HG03378 (cell line): ENCODE measurements around the gene KLF16.

ENCODE experiments used
- ATAC-seq: cut with Tn5 transposase; IDR thresholded peaks from one replicate; pipeline ENCODE4 v1.9.1; 2021; ENCODE audit warnings: mild to moderate bottlenecking, moderate library complexity; ENCODE audit not compliant: unreplicated experiment

KLF16 gene

GRCh38 chr19:1825909-1826556, 37.3 kb downstream of the KLF16 start:
- ATAC-seq, result no peak

- ATAC-seq, result no peak
Measured at GRCh38 chr19:1824252-1824622, 39.1 kb downstream of the KLF16 start.

- ATAC-seq, result no peak
Measured at GRCh38 chr19:1823539-1824251, 39.7 kb downstream of the KLF16 start.

- no peak for ATAC-seq
Measured at GRCh38 chr19:1823020-1823419, 40.4 kb downstream of the KLF16 start.

- ATAC-seq, result no peak
Measured at GRCh38 chr19:1822210-1822609, 41.2 kb downstream of the KLF16 start.

GRCh38 chr19:1819341-1820255, 43.8 kb downstream of the KLF16 start:
- no peak for ATAC-seq

- no peak for ATAC-seq
Measured at GRCh38 chr19:1818549-1819195, 44.7 kb downstream of the KLF16 start.

GRCh38 chr19:1817553-1818179, 45.7 kb downstream of the KLF16 start:
- no peak for ATAC-seq

- no peak for ATAC-seq
Measured at GRCh38 chr19:1816530-1817298, 46.7 kb downstream of the KLF16 start.

GRCh38 chr19:1815605-1816529, 47.5 kb downstream of the KLF16 start:
- no peak for ATAC-seq

- ATAC-seq, result no peak
Measured at GRCh38 chr19:1814833-1815604, 48.4 kb downstream of the KLF16 start.

GRCh38 chr19:1814391-1814790, 49.0 kb downstream of the KLF16 start:
- no peak for ATAC-seq

GRCh38 chr19:1813192-1814182, 49.9 kb downstream of the KLF16 start:
- ATAC-seq, result no peak

GRCh38 chr19:1812426-1813191, 50.8 kb downstream of the KLF16 start:
- peak; percentile 50 for ATAC-seq

GRCh38 chr19:1811942-1812425, 51.4 kb downstream of the KLF16 start, which contains the start of gene ATP8B3:
Gene ATP8B3 (minus strand): TSS chr19:1812276. CDS start chr19:1811736, 540 bp downstream.
- no peak for ATAC-seq

GRCh38 chr19:1811472-1811894, 51.9 kb downstream of the KLF16 start:
- ATAC-seq, result no peak
